HepG2 (cell line): ENCODE data around the gene OR2V2. TPM values are rescaled to one million over a fixed set of nuclear protein-coding genes. Genes with fewer than 3 reads are reported as not detected.

ENCODE experiments used
- HDAC1 ChIP-seq: sonication (generic); formaldehyde crosslinking; IDR thresholded peaks from 2 replicates; pipeline ENCODE4 v1.5.1; 2020; ENCODE audit warnings: mild to moderate bottlenecking, missing genetic modification reagents
- HNRNPL ChIP-seq: fragments of 200-400 bp; formaldehyde crosslinking; IDR thresholded peaks from 2 replicates; pipeline ENCODE4 v1.6.1; 2017; ENCODE audit warnings: mild to moderate bottlenecking, low read depth, low read length
- JARID2 ChIP-seq: sonication (generic); formaldehyde crosslinking; IDR thresholded peaks from 2 replicates; pipeline ENCODE4 v1.8.1; 2023; ENCODE audit warnings: missing genetic modification reagents, inconsistent platforms; ENCODE audit not compliant: insufficient replicate concordance
- KDM5B ChIP-seq: sonication (generic); formaldehyde crosslinking; IDR thresholded peaks from 2 replicates; pipeline ENCODE4 v1.4.0; 2020; ENCODE audit warnings: missing genetic modification reagents, mild to moderate bottlenecking, borderline replicate concordance
- KLF16 ChIP-seq, 2 experiments: sonication (generic) in 1 of 2; formaldehyde crosslinking in 1 of 2; IDR thresholded peaks; 2 replicates each; pipeline versions ENCODE4 v1.6.1 to v1.8.0; 2016 to 2023; ENCODE audit warnings: missing genetic modification reagents in 2 of 2, missing compliant biosample characterization in 1 of 2
- MBD4 ChIP-seq: IDR thresholded peaks from 2 replicates; pipeline ENCODE4 v1.6.1; 2012; ENCODE audit warnings: low read length, inconsistent platforms, borderline replicate concordance
- MTF2 ChIP-seq: sonication (generic); formaldehyde crosslinking; IDR thresholded peaks from 2 replicates; pipeline ENCODE4 v1.5.0; 2020; ENCODE audit warnings: missing genetic modification reagents, borderline replicate concordance
- SP2 ChIP-seq: sonication (generic); formaldehyde crosslinking; IDR thresholded peaks from 2 replicates; pipeline ENCODE4 v1.5.1; 2020; ENCODE audit warnings: mild to moderate bottlenecking, missing genetic modification reagents
- ZBTB1 ChIP-seq: sonication (generic); formaldehyde crosslinking; IDR thresholded peaks from 2 replicates; pipeline ENCODE4 v1.4.0; 2020; ENCODE audit warnings: missing genetic modification reagents, borderline replicate concordance
- ZNF160 ChIP-seq: sonication (generic); formaldehyde crosslinking; IDR thresholded peaks from 2 replicates; pipeline ENCODE4 v1.8.0; 2022; ENCODE audit warnings: mild to moderate bottlenecking, inconsistent platforms, missing genetic modification reagents
- ZNF773 ChIP-seq: sonication (generic); formaldehyde crosslinking; IDR thresholded peaks from 2 replicates; pipeline ENCODE4 v1.4.0; 2020; ENCODE audit warnings: missing genetic modification reagents, borderline replicate concordance
- polyA plus RNA-seq, 8 experiments: library from polyadenylated mRNA; depleted of rRNA in 3 of 8; stranded (reverse) in 7 of 8; unstranded in 1 of 8; fragments of >200 nt; fragmentation: Illumina TruSeq in 4 of 8; extraction: Trizol in 4 of 8; gene quantifications; 2 replicates each; pipeline versions ENCODE4 v1.2.1 to v1.2.3, GENCODE V29; 2011 to 2016; ENCODE audit warnings: low read depth in 4 of 8, missing spikeins in 1 of 8, mixed read lengths in 1 of 8; ENCODE audit not compliant: insufficient read depth in 1 of 8
- total RNA-seq, 5 experiments: library from RNA; depleted of rRNA; stranded (reverse); fragments of >200 nt; fragmentation: Illumina TruSeq; extraction: Trizol; gene quantifications; 2 replicates each; pipeline ENCODE4 v1.2.3, GENCODE V29; 2016; ENCODE audit warnings: low read depth in 1 of 5
- TF ChIP-seq, protein P1 (sequence below), 2 experiments: fragments of 450-650 bp in 1 of 2; sonication (generic) in 1 of 2; formaldehyde crosslinking in 1 of 2; IDR thresholded peaks; 2 replicates each; pipeline versions ENCODE4 v1.6.1 to v1.8.0; 2016 to 2022; ENCODE audit warnings: antibody characterized with exemption in 1 of 2, mild to moderate bottlenecking in 1 of 2, missing genetic modification reagents in 1 of 2
- TF ChIP-seq, protein P2 (sequence below): sonication (generic); formaldehyde crosslinking; IDR thresholded peaks from 2 replicates; pipeline ENCODE4 v1.9.0; 2021; ENCODE audit warnings: missing genetic modification reagents, mild to moderate bottlenecking, borderline replicate concordance
- TF ChIP-seq, protein P3 (sequence below): sonication (generic); formaldehyde crosslinking; IDR thresholded peaks from 2 replicates; pipeline ENCODE4 v1.5.1; 2020; ENCODE audit warnings: mild to moderate bottlenecking, missing genetic modification reagents, borderline replicate concordance
- TF ChIP-seq, protein P4 (sequence below): IDR thresholded peaks from 2 replicates; pipeline ENCODE4 v1.6.1; 2018; ENCODE audit warnings: missing genetic modification reagents, mild to moderate bottlenecking, missing compliant biosample characterization

The OR2V2 gene
- total and polyA plus RNA-seq, 2 of the 13 experiments (the other 11 are each of a cell fraction or from before 2014, with no cell fraction given): not detected

DNA sequence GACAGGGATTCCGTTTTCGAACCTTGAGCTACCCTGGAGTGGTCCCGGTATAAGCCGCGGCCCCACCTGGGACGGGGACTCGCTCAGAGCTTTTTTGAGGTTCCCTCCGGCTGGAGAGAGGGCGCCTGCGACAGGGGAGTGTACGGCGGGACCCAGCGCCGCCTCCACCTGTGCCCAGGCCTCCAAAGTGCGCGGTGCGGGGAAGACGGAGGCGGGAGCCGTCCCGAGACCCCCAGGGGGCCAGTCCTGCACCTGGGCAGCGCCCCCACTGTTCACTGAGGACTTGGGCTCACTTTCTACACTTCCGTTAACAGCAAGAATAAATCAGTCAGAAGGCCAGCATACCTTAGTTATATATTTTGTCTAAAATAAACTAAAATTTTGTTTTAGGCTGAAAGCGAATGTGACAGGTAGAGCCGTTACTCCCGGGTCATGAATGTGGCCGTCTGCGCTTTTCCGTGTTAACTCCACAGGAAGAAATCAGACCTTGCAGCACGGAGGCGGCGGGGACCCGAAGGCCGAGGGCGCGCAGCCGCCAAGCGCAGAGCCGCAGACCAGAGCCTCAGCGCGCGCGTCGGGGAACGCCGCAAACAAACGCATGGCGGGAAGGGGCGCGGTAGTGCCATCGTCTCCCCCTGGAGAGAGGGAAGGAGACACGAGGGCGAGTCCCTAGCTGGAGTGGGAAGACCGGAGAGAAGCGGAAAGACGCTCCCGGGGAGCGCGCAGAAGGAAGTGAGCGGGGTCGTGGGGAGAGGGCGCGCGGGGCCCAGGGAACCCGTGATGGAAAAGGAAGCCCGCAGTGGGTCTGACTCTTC is 43.5 kb downstream of the OR2V2 start (continued):
- TF ChIP-seq, protein P1, sequence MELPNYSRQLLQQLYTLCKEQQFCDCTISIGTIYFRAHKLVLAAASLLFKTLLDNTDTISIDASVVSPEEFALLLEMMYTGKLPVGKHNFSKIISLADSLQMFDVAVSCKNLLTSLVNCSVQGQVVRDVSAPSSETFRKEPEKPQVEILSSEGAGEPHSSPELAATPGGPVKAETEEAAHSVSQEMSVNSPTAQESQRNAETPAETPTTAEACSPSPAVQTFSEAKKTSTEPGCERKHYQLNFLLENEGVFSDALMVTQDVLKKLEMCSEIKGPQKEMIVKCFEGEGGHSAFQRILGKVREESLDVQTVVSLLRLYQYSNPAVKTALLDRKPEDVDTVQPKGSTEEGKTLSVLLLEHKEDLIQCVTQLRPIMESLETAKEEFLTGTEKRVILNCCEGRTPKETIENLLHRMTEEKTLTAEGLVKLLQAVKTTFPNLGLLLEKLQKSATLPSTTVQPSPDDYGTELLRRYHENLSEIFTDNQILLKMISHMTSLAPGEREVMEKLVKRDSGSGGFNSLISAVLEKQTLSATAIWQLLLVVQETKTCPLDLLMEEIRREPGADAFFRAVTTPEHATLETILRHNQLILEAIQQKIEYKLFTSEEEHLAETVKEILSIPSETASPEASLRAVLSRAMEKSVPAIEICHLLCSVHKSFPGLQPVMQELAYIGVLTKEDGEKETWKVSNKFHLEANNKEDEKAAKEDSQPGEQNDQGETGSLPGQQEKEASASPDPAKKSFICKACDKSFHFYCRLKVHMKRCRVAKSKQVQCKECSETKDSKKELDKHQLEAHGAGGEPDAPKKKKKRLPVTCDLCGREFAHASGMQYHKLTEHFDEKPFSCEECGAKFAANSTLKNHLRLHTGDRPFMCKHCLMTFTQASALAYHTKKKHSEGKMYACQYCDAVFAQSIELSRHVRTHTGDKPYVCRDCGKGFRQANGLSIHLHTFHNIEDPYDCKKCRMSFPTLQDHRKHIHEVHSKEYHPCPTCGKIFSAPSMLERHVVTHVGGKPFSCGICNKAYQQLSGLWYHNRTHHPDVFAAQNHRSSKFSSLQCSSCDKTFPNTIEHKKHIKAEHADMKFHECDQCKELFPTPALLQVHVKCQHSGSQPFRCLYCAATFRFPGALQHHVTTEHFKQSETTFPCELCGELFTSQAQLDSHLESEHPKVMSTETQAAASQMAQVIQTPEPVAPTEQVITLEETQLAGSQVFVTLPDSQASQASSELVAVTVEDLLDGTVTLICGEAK (IDR thresholded peaks at IDR 0.05): no peak
- TF ChIP-seq, protein P1 (CRISPR knock-in tag; IDR thresholded peaks at IDR 0.05): peak; percentile 58
- TF ChIP-seq ZNF773 (CRISPR knock-in tag): no peak
- TF ChIP-seq KDM5B (CRISPR knock-in tag): peak; percentile 1; the same call in 1 of the 2 replicates
- no peak for TF ChIP-seq JARID2 (CRISPR knock-in tag)
- no peak for TF ChIP-seq ZBTB1 (CRISPR knock-in tag)
- TF ChIP-seq HDAC1 (CRISPR knock-in tag): no peak
- TF ChIP-seq, protein P2, sequence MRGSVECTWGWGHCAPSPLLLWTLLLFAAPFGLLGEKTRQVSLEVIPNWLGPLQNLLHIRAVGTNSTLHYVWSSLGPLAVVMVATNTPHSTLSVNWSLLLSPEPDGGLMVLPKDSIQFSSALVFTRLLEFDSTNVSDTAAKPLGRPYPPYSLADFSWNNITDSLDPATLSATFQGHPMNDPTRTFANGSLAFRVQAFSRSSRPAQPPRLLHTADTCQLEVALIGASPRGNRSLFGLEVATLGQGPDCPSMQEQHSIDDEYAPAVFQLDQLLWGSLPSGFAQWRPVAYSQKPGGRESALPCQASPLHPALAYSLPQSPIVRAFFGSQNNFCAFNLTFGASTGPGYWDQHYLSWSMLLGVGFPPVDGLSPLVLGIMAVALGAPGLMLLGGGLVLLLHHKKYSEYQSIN (CRISPR knock-in tag): no peak
- TF ChIP-seq MTF2 (CRISPR knock-in tag): no peak; the same call in 1 of the 2 replicates
- TF ChIP-seq SP2 (CRISPR knock-in tag): no peak
- TF ChIP-seq, protein P3, sequence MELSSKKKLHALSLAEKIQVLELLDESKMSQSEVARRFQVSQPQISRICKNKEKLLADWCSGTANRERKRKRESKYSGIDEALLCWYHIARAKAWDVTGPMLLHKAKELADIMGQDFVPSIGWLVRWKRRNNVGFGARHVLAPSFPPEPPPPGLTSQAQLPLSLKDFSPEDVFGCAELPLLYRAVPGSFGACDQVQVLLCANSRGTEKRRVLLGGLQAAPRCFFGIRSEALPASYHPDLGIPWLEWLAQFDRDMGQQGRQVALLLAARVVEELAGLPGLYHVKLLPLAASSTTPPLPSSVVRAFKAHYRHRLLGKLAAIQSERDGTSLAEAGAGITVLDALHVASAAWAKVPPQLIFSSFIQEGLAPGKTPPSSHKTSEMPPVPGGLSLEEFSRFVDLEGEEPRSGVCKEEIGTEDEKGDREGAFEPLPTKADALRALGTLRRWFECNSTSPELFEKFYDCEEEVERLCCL (CRISPR knock-in tag): peak; percentile 69; the same call in 1 of the 2 replicates
- TF ChIP-seq MBD4: no peak
- TF ChIP-seq KLF16 (CRISPR knock-in tag; IDR thresholded peaks at IDR 0.05): no peak
- no peak for TF ChIP-seq HNRNPL
- no peak for TF ChIP-seq ZNF160 (CRISPR knock-in tag)
- TF ChIP-seq, protein P4, sequence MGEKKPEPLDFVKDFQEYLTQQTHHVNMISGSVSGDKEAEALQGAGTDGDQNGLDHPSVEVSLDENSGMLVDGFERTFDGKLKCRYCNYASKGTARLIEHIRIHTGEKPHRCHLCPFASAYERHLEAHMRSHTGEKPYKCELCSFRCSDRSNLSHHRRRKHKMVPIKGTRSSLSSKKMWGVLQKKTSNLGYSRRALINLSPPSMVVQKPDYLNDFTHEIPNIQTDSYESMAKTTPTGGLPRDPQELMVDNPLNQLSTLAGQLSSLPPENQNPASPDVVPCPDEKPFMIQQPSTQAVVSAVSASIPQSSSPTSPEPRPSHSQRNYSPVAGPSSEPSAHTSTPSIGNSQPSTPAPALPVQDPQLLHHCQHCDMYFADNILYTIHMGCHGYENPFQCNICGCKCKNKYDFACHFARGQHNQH (CRISPR knock-in tag): peak; percentile 30; the same call in 1 of the 2 replicates
